HepG2 (cell line): ENCODE results near the gene GNAL. TPM values are rescaled to one million over a fixed set of nuclear protein-coding genes. Genes with fewer than 3 reads are reported as not detected.

Experiments used
- AKAP8 ChIP-seq: sonication (generic); formaldehyde crosslinking; IDR thresholded peaks from 2 replicates; pipeline ENCODE4 v1.5.1; 2020; ENCODE audit warnings: mild to moderate bottlenecking, missing genetic modification reagents
- GZF1 ChIP-seq: sonication (generic); formaldehyde crosslinking; IDR thresholded peaks from 2 replicates; pipeline ENCODE4 v1.5.1; 2020; ENCODE audit warnings: mild to moderate bottlenecking, missing genetic modification reagents
- HOXA7 ChIP-seq: sonication (generic); formaldehyde crosslinking; IDR thresholded peaks from 2 replicates; pipeline ENCODE4 v1.8.1; 2022; ENCODE audit warnings: mild to moderate bottlenecking, missing genetic modification reagents, moderate library complexity
- MTF1 ChIP-seq: sonication (generic); formaldehyde crosslinking; IDR thresholded peaks from 2 replicates; pipeline ENCODE4 v1.5.0; 2020; ENCODE audit warnings: missing genetic modification reagents
- ZFX ChIP-seq: sonication (generic); formaldehyde crosslinking; IDR thresholded peaks from 2 replicates; pipeline ENCODE4 v1.4.0; 2020; ENCODE audit warnings: mild to moderate bottlenecking, low read depth, missing genetic modification reagents, moderate library complexity
- ZNF430 ChIP-seq: sonication (generic); formaldehyde crosslinking; IDR thresholded peaks from 2 replicates; pipeline ENCODE4 v1.9.0; 2021; ENCODE audit warnings: mild to moderate bottlenecking, missing genetic modification reagents
- ZNF724P ChIP-seq: sonication (generic); formaldehyde crosslinking; IDR thresholded peaks from 2 replicates; pipeline ENCODE4 v1.8.0; 2022; ENCODE audit warnings: missing genetic modification reagents, borderline replicate concordance
- ZNF776 ChIP-seq: sonication (generic); formaldehyde crosslinking; IDR thresholded peaks from 2 replicates; pipeline ENCODE4 v1.4.0; 2020; ENCODE audit warnings: mild to moderate bottlenecking, missing genetic modification reagents
- polyA plus RNA-seq, 8 experiments: library from polyadenylated mRNA; depleted of rRNA in 3 of 8; stranded (reverse) in 7 of 8; unstranded in 1 of 8; fragments of >200 nt; fragmentation: Illumina TruSeq in 4 of 8; extraction: Trizol in 4 of 8; gene quantifications; 2 replicates each; pipeline versions ENCODE4 v1.2.1 to v1.2.3, GENCODE V29; 2011 to 2016; ENCODE audit warnings: low read depth in 4 of 8, missing spikeins in 1 of 8, mixed read lengths in 1 of 8; ENCODE audit not compliant: insufficient read depth in 1 of 8
- total RNA-seq, 5 experiments: library from RNA; depleted of rRNA; stranded (reverse); fragments of >200 nt; fragmentation: Illumina TruSeq; extraction: Trizol; gene quantifications; 2 replicates each; pipeline ENCODE4 v1.2.3, GENCODE V29; 2016; ENCODE audit warnings: low read depth in 1 of 5
- TF ChIP-seq, protein P1 (sequence below): sonication (generic); formaldehyde crosslinking; IDR thresholded peaks from one replicate; pipeline ENCODE4 v1.5.1; 2020; ENCODE audit warnings: mild to moderate bottlenecking, missing genetic modification reagents; ENCODE audit errors: not compliant biosample characterization
- TF ChIP-seq, protein P2 (sequence below): sonication (generic); formaldehyde crosslinking; IDR thresholded peaks from 2 replicates; pipeline ENCODE4 v1.8.1; 2023; ENCODE audit warnings: mild to moderate bottlenecking, missing genetic modification reagents
- TF ChIP-seq, protein P3 (sequence below): sonication (generic); formaldehyde crosslinking; IDR thresholded peaks from 2 replicates; pipeline ENCODE4 v1.4.0; 2020; ENCODE audit warnings: missing genetic modification reagents
- TF ChIP-seq, protein P4 (sequence below): sonication (generic); formaldehyde crosslinking; IDR thresholded peaks from 2 replicates; pipeline ENCODE4 v1.8.0; 2022; ENCODE audit warnings: mild to moderate bottlenecking, missing genetic modification reagents; ENCODE audit not compliant: insufficient replicate concordance

GNAL gene
- total and polyA plus RNA-seq, 2 of the 13 experiments (the other 11 are each of a cell fraction or from before 2014, with no cell fraction given): 0.87 to 1.4 TPM

DNA sequence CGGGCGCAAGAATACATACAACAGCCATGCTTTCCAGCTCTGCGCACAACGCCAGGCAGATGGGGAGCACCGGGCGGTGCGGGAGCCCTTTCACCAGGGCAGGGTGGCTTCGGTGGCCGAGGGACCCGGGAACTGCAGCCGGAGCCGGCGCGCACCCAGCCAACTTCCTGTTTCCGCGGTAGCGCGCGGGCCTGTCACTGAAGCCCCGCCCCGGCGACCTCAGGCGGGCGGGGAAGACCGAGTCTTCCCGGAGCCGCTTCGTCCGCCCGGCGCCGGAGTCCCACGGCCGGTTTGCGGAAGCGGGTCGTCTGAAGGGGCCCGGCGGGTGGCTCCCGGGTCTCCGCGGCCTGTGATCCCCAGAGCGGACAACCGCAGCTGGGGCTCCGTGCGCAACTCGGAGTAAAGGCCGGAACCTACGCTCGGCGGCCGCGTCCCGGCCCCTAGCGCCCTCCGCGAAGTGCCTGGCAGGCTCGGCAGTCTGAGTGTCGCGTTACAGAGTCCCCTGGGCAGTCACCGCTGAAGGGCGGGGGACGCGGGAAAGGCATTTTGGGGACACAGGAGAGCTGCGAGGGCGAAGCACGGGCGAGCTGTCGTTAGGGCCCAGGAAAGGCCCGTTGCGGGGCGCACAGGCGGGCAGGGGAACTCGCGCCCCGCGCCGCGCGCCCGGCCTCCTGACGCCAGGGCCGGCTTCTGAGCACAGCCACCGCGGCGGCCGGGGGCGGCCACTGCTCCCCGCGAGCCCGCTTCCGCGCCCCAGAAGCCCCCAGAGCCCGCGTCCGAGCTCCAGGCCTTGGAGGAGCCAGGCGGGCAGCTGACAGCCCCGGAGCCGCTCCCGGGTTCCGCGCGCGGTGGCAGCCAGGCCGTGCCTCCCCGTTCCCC lies 219.4 kb downstream of the GNAL start, which contains the start of gene MPPE1 (continued):
- TF ChIP-seq, protein P1, sequence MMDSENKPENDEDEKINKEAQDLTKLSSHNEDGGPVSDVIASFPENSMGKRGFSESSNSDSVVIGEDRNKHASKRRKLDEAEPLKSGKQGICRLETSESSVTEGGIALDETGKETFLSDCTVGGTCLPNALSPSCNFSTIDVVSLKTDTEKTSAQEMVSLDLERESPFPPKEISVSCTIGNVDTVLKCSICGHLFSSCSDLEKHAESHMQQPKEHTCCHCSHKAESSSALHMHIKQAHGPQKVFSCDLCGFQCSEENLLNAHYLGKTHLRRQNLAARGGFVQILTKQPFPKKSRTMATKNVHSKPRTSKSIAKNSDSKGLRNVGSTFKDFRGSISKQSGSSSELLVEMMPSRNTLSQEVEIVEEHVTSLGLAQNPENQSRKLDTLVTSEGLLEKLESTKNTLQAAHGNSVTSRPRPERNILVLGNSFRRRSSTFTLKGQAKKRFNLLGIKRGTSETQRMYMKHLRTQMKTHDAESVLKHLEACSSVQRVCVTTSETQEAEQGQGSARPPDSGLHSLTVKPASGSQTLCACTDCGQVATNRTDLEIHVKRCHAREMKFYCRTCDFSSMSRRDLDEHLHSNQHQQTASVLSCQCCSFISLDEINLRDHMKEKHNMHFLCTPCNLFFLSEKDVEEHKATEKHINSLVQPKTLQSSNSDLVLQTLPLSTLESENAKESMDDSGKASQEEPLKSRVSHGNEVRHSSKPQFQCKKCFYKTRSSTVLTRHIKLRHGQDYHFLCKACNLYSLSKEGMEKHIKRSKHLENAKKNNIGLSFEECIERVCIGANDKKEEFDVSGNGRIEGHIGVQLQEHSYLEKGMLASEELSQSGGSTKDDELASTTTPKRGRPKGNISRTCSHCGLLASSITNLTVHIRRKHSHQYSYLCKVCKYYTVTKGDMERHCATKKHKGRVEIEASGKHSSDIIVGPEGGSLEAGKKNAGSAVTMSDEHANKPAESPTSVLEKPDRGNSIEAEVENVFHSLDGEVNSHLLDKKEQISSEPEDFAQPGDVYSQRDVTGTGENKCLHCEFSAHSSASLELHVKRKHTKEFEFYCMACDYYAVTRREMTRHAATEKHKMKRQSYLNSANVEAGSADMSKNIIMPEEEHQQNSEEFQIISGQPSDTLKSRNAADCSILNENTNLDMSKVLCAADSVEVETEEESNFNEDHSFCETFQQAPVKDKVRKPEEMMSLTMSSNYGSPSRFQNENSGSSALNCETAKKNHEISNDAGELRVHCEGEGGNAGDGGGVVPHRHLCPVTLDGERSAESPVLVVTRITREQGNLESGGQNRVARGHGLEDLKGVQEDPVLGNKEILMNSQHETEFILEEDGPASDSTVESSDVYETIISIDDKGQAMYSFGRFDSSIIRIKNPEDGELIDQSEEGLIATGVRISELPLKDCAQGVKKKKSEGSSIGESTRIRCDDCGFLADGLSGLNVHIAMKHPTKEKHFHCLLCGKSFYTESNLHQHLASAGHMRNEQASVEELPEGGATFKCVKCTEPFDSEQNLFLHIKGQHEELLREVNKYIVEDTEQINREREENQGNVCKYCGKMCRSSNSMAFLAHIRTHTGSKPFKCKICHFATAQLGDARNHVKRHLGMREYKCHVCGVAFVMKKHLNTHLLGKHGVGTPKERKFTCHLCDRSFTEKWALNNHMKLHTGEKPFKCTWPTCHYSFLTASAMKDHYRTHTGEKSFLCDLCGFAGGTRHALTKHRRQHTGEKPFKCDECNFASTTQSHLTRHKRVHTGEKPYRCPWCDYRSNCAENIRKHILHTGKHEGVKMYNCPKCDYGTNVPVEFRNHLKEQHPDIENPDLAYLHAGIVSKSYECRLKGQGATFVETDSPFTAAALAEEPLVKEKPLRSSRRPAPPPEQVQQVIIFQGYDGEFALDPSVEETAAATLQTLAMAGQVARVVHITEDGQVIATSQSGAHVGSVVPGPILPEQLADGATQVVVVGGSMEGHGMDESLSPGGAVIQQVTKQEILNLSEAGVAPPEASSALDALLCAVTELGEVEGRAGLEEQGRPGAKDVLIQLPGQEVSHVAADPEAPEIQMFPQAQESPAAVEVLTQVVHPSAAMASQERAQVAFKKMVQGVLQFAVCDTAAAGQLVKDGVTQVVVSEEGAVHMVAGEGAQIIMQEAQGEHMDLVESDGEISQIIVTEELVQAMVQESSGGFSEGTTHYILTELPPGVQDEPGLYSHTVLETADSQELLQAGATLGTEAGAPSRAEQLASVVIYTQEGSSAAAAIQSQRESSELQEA (CRISPR knock-in tag): peak; percentile 55
- TF ChIP-seq HOXA7 (CRISPR knock-in tag) (no peak), MTF1 (CRISPR knock-in tag) (peak; percentile 15; the same call in 1 of the 2 replicates), GZF1 (peak; percentile 80; the same call in 1 of the 2 replicates), ZNF776 (CRISPR knock-in tag) (peak; percentile 67; the same call in 1 of the 2 replicates), ZFX (CRISPR knock-in tag) (peak; percentile 93), ZNF724P (no peak), AKAP8 (CRISPR knock-in tag) (0 out of 2 replicates have a peak, but pooled peaks have one; percentile 6), ZNF430 (CRISPR knock-in tag) (peak; percentile 41; the same call in 1 of the 2 replicates)
- TF ChIP-seq, protein P2, sequence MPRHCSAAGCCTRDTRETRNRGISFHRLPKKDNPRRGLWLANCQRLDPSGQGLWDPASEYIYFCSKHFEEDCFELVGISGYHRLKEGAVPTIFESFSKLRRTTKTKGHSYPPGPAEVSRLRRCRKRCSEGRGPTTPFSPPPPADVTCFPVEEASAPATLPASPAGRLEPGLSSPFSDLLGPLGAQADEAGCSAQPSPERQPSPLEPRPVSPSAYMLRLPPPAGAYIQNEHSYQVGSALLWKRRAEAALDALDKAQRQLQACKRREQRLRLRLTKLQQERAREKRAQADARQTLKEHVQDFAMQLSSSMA (CRISPR knock-in tag): peak; percentile 72; the same call in 1 of the 2 replicates
- TF ChIP-seq, protein P3, sequence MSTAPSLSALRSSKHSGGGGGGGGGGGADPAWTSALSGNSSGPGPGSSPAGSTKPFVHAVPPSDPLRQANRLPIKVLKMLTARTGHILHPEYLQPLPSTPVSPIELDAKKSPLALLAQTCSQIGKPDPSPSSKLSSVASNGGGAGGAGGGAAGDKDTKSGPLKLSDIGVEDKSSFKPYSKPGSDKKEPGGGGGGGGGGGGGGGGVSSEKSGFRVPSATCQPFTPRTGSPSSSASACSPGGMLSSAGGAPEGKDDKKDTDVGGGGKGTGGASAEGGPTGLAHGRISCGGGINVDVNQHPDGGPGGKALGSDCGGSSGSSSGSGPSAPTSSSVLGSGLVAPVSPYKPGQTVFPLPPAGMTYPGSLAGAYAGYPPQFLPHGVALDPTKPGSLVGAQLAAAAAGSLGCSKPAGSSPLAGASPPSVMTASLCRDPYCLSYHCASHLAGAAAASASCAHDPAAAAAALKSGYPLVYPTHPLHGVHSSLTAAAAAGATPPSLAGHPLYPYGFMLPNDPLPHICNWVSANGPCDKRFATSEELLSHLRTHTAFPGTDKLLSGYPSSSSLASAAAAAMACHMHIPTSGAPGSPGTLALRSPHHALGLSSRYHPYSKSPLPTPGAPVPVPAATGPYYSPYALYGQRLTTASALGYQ: peak; percentile 41; the same call in 1 of the 2 replicates
- TF ChIP-seq, protein P4, sequence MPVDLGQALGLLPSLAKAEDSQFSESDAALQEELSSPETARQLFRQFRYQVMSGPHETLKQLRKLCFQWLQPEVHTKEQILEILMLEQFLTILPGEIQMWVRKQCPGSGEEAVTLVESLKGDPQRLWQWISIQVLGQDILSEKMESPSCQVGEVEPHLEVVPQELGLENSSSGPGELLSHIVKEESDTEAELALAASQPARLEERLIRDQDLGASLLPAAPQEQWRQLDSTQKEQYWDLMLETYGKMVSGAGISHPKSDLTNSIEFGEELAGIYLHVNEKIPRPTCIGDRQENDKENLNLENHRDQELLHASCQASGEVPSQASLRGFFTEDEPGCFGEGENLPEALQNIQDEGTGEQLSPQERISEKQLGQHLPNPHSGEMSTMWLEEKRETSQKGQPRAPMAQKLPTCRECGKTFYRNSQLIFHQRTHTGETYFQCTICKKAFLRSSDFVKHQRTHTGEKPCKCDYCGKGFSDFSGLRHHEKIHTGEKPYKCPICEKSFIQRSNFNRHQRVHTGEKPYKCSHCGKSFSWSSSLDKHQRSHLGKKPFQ: peak; percentile 73
